Measurements from ENCODE around the gene VSIR. TPM values are rescaled to one million over a fixed set of nuclear protein-coding genes. Genes with fewer than 3 reads are reported as not detected.

Gene VSIR
- total RNA-seq, 1 experiment from 2014 or later, result 18.5 TPM

DNA sequence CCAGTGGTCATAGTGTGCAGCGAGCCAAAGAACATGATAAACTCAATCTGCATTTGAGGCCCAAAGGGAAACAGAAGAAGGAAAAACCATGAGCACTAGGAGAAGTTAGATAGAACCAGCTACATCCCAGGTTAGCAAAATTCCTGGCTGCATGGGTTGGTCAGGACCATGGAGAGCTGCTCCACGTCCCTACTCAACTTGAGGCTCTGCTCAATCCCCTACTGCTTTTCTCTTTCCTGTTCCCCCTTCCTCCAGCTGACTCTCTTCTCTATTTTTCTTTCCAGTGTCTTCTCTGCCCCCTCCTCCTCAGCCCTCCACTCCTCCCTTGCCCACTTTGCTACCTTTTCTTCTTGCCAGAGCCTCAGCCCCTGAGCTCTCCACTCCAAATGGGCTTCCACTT lies 21.9 kb upstream of the VSIR start:
- CTCF ChIA-PET, result interaction anchor here (0.9 kb wide), 1 partner anchor 22 kb away, joined by 3 read pairs; no protein-coding TSS in a partner anchor
- H3K4me2 ChIP-seq (ENCODE audit: low read length), result no peak overlapping the region
- no peak for DNase-seq (ENCODE audit: low read depth, low spot score)

More for the DNA sequence above, 21.9 kb upstream of the VSIR start:
- Histone ChIP-seq H3K4me1 (ENCODE audit: control insufficient read depth in 1 of 2, insufficient read depth in 2 of 2, low read length in 2 of 2) (no peaks in the 10 kb centered on the region), H3K9ac (ENCODE audit: low read length) (no peak overlapping the region), H3K9me2 (ENCODE audit: insufficient read depth) (no peaks in the 10 kb centered on the region), H4K20me1 (ENCODE audit: insufficient read depth) (no peaks in the 10 kb centered on the region), H3K4me3 (replicated peaks in 1 of 2; ENCODE audit: low read depth in 1 of 2, low read length in 2 of 2) (no peak overlapping the region), H2AFZ (ENCODE audit: low read depth, low read length, poor library complexity, severe bottlenecking) (no peak overlapping the region), H3K79me2 (ENCODE audit: insufficient read depth, low read length) (no peaks in the 10 kb centered on the region), H3K27me3 (ENCODE audit: insufficient read depth, low read length) (0 out of 2 replicates have a peak, but pooled peaks cover 4% of the 10 kb centered on the region), H3K9me3 (ENCODE audit: control insufficient read depth in 1 of 2, insufficient read depth in 1 of 2, low read depth in 1 of 2, low read length in 2 of 2) (no peaks in the 10 kb centered on the region), H3K27ac (ENCODE audit: low read depth, low read length) (no peak overlapping the region), H3K36me3 (ENCODE audit: control insufficient read depth in 1 of 2, insufficient read depth in 2 of 2, low read length in 2 of 2) (no peaks in the 10 kb centered on the region)
- no TSS peak for BruUV-seq (replicated peaks)
- intact Hi-C loops (cut with micrococcal nuclease), result loop anchor here (10.0 kb wide), 1 partner anchor 210 kb away; no protein-coding TSS in a partner anchor
- RAD21 ChIA-PET (ENCODE audit: low non-redundant PET in 1 of 2, low total read pairs in 2 of 2, uncharacterized antibody in 2 of 2, unreplicated experiment in 2 of 2), result no interaction called here
- ATAC-seq, result no peak
- POLR2A ChIA-PET, result no interaction called here
- TF ChIP-seq EZH2 (IDR thresholded peaks at IDR 0.05), result no peak
- TF ChIP-seq POLR2A (IDR thresholded peaks at IDR 0.05; ENCODE audit: borderline replicate concordance, extremely low read depth, insufficient read depth, insufficient read length), result no peak
- no peak for TF ChIP-seq FOSL1 (IDR thresholded peaks at IDR 0.05; ENCODE audit: low read depth)
- TF ChIP-seq, protein P1, sequence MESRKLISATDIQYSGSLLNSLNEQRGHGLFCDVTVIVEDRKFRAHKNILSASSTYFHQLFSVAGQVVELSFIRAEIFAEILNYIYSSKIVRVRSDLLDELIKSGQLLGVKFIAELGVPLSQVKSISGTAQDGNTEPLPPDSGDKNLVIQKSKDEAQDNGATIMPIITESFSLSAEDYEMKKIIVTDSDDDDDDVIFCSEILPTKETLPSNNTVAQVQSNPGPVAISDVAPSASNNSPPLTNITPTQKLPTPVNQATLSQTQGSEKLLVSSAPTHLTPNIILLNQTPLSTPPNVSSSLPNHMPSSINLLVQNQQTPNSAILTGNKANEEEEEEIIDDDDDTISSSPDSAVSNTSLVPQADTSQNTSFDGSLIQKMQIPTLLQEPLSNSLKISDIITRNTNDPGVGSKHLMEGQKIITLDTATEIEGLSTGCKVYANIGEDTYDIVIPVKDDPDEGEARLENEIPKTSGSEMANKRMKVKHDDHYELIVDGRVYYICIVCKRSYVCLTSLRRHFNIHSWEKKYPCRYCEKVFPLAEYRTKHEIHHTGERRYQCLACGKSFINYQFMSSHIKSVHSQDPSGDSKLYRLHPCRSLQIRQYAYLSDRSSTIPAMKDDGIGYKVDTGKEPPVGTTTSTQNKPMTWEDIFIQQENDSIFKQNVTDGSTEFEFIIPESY (IDR thresholded peaks at IDR 0.05; ENCODE audit: extremely low read depth, insufficient replicate concordance, low read length), result no peak
- no peak for TF ChIP-seq SP1 (IDR thresholded peaks at IDR 0.05; ENCODE audit: low read depth)
- no peak for TF ChIP-seq SRF (IDR thresholded peaks at IDR 0.05; ENCODE audit: low read depth)
- TF ChIP-seq, protein P2, sequence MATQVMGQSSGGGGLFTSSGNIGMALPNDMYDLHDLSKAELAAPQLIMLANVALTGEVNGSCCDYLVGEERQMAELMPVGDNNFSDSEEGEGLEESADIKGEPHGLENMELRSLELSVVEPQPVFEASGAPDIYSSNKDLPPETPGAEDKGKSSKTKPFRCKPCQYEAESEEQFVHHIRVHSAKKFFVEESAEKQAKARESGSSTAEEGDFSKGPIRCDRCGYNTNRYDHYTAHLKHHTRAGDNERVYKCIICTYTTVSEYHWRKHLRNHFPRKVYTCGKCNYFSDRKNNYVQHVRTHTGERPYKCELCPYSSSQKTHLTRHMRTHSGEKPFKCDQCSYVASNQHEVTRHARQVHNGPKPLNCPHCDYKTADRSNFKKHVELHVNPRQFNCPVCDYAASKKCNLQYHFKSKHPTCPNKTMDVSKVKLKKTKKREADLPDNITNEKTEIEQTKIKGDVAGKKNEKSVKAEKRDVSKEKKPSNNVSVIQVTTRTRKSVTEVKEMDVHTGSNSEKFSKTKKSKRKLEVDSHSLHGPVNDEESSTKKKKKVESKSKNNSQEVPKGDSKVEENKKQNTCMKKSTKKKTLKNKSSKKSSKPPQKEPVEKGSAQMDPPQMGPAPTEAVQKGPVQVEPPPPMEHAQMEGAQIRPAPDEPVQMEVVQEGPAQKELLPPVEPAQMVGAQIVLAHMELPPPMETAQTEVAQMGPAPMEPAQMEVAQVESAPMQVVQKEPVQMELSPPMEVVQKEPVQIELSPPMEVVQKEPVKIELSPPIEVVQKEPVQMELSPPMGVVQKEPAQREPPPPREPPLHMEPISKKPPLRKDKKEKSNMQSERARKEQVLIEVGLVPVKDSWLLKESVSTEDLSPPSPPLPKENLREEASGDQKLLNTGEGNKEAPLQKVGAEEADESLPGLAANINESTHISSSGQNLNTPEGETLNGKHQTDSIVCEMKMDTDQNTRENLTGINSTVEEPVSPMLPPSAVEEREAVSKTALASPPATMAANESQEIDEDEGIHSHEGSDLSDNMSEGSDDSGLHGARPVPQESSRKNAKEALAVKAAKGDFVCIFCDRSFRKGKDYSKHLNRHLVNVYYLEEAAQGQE (IDR thresholded peaks at IDR 0.05; ENCODE audit: low read depth), result peak; percentile 91
- no peak for TF ChIP-seq SIN3A (IDR thresholded peaks at IDR 0.05; ENCODE audit: low read depth)

Data from HCT116 (cell line).